CD4-positive, alpha-beta T cell (primary cell): ENCODE results near the gene SUFU. TPM values are rescaled to one million over a fixed set of nuclear protein-coding genes. Genes with fewer than 3 reads are reported as not detected.

Experiments used
- ATAC-seq: fragments of 200-7000 bp; cut with Tn5 transposase; one replicate; pipeline ENCODE4 v1.10.0; 2022; ENCODE audit warnings: mild to moderate bottlenecking; ENCODE audit not compliant: poor library complexity
- CTCF ChIA-PET: fragments of 350-600 bp; sonication (Branson Sonifier 250); formaldehyde crosslinking; loops from one replicate; lab custom pipeline; 2021; ENCODE audit warnings: antibody characterized with exemption, inconsistent platforms; lab: Charles Lee
- POLR2A ChIA-PET: fragments of 350-600 bp; sonication (Branson Sonifier 250); formaldehyde crosslinking; loops from one replicate; lab custom pipeline; 2021; ENCODE audit warnings: antibody characterized with exemption, inconsistent platforms; lab: Charles Lee
- DNase-seq, 14 experiments: peaks; one replicate each; pipeline ENCODE4 v3.0.0-alpha.2; 2013 to 2020; ENCODE audit warnings: mixed read lengths in 2 of 14
- H3K27ac ChIP-seq, 2 donors: one replicate each; pipeline versions ENCODE4 v1.5.1 to v1.7.0; 2013; ENCODE audit warnings: low read length in 2 of 2, low read depth in 1 of 2, mild to moderate bottlenecking in 1 of 2
- H3K27me3 ChIP-seq, 2 experiments: 1 replicate in 1 of 2; 2 replicates in 1 of 2; pipeline versions ENCODE4 v1.6.1 to v1.7.0; 2013; ENCODE audit warnings: low read length in 2 of 2, control low read depth in 1 of 2, mild to moderate bottlenecking in 1 of 2, moderate library complexity in 1 of 2; ENCODE audit not compliant: insufficient read depth in 2 of 2, control insufficient read depth in 1 of 2
- H3K36me3 ChIP-seq: one replicate; pipeline ENCODE4 v1.6.1; 2013; ENCODE audit warnings: low read length, control low read depth; ENCODE audit not compliant: insufficient read depth
- H3K4me1 ChIP-seq: one replicate; pipeline ENCODE4 v1.6.1; 2013; ENCODE audit warnings: low read length, control low read depth; ENCODE audit not compliant: insufficient read depth
- H3K4me3 ChIP-seq: one replicate; pipeline ENCODE4 v1.5.1; 2013; ENCODE audit warnings: mild to moderate bottlenecking, low read length, moderate library complexity
- H3K9me3 ChIP-seq, 2 experiments: 1 replicate in 1 of 2; 2 replicates in 1 of 2; pipeline versions ENCODE4 v1.6.1 to v1.7.0; 2013; ENCODE audit warnings: low read length in 2 of 2, mild to moderate bottlenecking in 2 of 2, control low read depth in 1 of 2, moderate library complexity in 1 of 2; ENCODE audit not compliant: control insufficient read depth in 1 of 2, insufficient read depth in 1 of 2
- H3K27ac Mint-ChIP-seq: one replicate; pipeline ENCODE4 v1.8.0; 2020; ENCODE audit warnings: mixed read lengths
- H3K27me3 Mint-ChIP-seq: one replicate; pipeline ENCODE4 v1.8.0; 2021; ENCODE audit warnings: mixed read lengths
- H3K36me3 Mint-ChIP-seq: one replicate; pipeline ENCODE4 v1.8.0; 2021; ENCODE audit warnings: low read depth, mixed read lengths
- H3K4me1 Mint-ChIP-seq: one replicate; pipeline ENCODE4 v1.8.0; 2021; ENCODE audit warnings: low read depth, mixed read lengths
- H3K4me3 Mint-ChIP-seq: one replicate; pipeline ENCODE4 v1.8.0; 2020; ENCODE audit warnings: mild to moderate bottlenecking, mixed read lengths
- H3K9me3 Mint-ChIP-seq: one replicate; pipeline ENCODE4 v1.8.0; 2020; ENCODE audit warnings: mixed read lengths
- intact Hi-C, 2 experiments: fragments of 100-400 bp; cut with DNase I in 1 of 2; cut with micrococcal nuclease in 1 of 2; formaldehyde crosslinking; loops; one replicate each; pipeline versions ENCODE4 v1.15.1 to v1.9.0; 2023 to 2025; cut with DNase I, micrococcal nuclease
- total RNA-seq, 174 experiments: library from RNA in 2 of 174; stranded (reverse) in 2 of 174; gene quantifications; one replicate each; pipeline ENCODE4 v1.2.3 and lab custom pipeline; 2021 to 2026
- TF ChIP-seq, protein P1 (sequence below): fragments of 200-600 bp; IDR thresholded peaks from one replicate; pipeline ENCODE4 v1.8.0; 2022; ENCODE audit warnings: antibody characterized with exemption, mild to moderate bottlenecking

The SUFU gene
- total RNA-seq, 2 experiments from 2014 or later, result 6.7 to 7.3 TPM

DNA sequence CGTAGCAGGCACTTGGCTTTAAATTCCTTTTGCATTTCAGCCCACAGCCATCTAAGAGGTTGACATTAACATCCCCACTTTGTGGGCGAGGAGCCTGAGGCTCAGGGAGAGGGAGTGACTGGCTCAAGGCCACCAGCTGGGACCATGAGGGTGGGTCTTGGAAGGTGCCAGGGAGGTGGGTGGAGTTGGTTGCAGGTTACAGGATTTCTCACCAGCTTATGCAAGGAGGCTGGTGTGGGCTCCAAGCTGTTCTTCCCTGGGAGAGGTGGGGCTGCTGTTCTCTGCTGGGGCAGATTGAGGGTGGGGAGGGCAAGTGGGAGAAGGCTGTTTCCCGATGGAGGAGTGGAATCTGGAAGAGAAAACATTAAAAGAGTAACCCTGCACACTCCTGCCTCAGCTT is 38.3 kb upstream of the SUFU start:
- H3K27ac Mint-ChIP-seq, result no peak overlapping the region
- TF ChIP-seq, protein P1, sequence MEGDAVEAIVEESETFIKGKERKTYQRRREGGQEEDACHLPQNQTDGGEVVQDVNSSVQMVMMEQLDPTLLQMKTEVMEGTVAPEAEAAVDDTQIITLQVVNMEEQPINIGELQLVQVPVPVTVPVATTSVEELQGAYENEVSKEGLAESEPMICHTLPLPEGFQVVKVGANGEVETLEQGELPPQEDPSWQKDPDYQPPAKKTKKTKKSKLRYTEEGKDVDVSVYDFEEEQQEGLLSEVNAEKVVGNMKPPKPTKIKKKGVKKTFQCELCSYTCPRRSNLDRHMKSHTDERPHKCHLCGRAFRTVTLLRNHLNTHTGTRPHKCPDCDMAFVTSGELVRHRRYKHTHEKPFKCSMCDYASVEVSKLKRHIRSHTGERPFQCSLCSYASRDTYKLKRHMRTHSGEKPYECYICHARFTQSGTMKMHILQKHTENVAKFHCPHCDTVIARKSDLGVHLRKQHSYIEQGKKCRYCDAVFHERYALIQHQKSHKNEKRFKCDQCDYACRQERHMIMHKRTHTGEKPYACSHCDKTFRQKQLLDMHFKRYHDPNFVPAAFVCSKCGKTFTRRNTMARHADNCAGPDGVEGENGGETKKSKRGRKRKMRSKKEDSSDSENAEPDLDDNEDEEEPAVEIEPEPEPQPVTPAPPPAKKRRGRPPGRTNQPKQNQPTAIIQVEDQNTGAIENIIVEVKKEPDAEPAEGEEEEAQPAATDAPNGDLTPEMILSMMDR, result no peak
- DNase-seq (no peak), ATAC-seq (no peak)
- Histone ChIP-seq H3K36me3 (peaks cover 4% of the 10 kb centered on the region), H3K27me3 (no peaks in the 10 kb centered on the region), H3K27ac (no peak overlapping the region), H3K9me3 (no peaks in the 10 kb centered on the region), H3K4me3 (no peak overlapping the region), H3K4me1 (peaks cover 24% of the 10 kb centered on the region)
- ChIA-PET CTCF (no interaction called here), POLR2A (no interaction called here)
- intact Hi-C loops, result no loop called here
- H3K27me3 Mint-ChIP-seq, result no peaks in the 10 kb centered on the region
- H3K9me3 Mint-ChIP-seq, result no peaks in the 10 kb centered on the region
- peaks cover 24% of the 10 kb centered on the region for H3K4me1 Mint-ChIP-seq
- H3K36me3 Mint-ChIP-seq, result no peaks in the 10 kb centered on the region
- no peak overlapping the region for H3K4me3 Mint-ChIP-seq

DNA sequence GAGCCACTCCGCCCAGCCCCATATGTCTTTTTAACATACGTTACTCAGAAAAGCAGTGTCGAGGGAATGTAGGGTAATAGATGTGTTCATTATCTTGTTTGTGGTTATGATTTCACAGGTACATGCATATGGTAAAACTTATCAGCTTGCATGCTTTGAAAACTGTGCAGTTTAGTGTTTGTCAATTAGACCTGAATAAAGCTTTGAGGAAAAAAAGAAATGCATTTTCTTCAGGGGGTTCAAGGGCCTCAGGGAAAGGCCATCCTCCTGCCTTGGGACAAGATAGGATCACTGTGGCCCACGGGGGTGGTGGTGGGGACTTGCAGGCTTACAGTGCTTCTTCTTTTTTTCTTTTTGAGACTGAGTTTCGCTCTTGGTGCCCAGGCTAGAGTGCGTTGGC is 36.5 kb upstream of the SUFU start:
- ATAC-seq (no peak), DNase-seq (no peak)
- no peaks in the 10 kb centered on the region for H3K27me3 Mint-ChIP-seq
- Histone ChIP-seq H3K9me3 (no peaks in the 10 kb centered on the region), H3K36me3 (peaks cover 4% of the 10 kb centered on the region), H3K27me3 (no peaks in the 10 kb centered on the region), H3K4me3 (no peak overlapping the region), H3K27ac (no peak overlapping the region), H3K4me1 (peaks cover 7% of the 10 kb centered on the region)
- H3K4me1 Mint-ChIP-seq, result peaks cover 6% of the 10 kb centered on the region
- CTCF ChIA-PET, result no interaction called here
- TF ChIP-seq, protein P1, result no peak
- no peaks in the 10 kb centered on the region for H3K36me3 Mint-ChIP-seq
- intact Hi-C loops, result no loop called here
- H3K9me3 Mint-ChIP-seq, result no peaks in the 10 kb centered on the region
- H3K4me3 Mint-ChIP-seq, result no peak overlapping the region
- no peak overlapping the region for H3K27ac Mint-ChIP-seq
- POLR2A ChIA-PET, result no interaction called here

DNA sequence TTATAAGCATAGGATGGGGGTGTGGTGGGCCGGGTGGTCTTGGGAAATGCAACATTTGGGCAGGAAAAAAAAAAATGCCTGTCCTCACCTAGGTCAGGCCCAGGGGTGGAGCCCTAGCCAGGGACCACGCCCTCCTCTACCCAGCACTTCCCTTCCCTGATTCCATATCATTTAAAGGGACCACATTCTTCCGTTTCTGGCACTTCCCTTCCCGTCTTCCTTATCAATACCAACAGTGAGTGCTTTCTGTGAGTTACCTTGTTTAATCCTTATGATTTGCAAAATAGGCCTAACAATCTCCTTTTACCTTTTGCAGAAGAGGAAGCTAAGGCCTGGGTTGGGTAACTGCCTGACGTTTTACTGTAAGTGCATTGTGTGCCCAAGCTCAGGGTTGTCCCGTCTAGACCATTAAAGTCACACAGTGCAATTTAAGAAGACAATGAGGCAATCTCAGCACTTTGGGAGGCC is 35.8 kb upstream of the SUFU start:
- H3K4me3 Mint-ChIP-seq, result no peak overlapping the region
- no peak overlapping the region for H3K27ac Mint-ChIP-seq
- Histone ChIP-seq H3K4me1 (peaks cover 7% of the 10 kb centered on the region), H3K4me3 (no peak overlapping the region), H3K27me3 (no peaks in the 10 kb centered on the region), H3K36me3 (peaks cover 4% of the 10 kb centered on the region), H3K27ac (no peak overlapping the region), H3K9me3 (no peaks in the 10 kb centered on the region)
- TF ChIP-seq, protein P1, result no peak
- no peaks in the 10 kb centered on the region for H3K27me3 Mint-ChIP-seq
- intact Hi-C loops, result no loop called here
- no peaks in the 10 kb centered on the region for H3K36me3 Mint-ChIP-seq
- no peaks in the 10 kb centered on the region for H3K9me3 Mint-ChIP-seq
- peaks cover under 1% of the 10 kb centered on the region for H3K4me1 Mint-ChIP-seq
- POLR2A ChIA-PET, result no interaction called here
- ATAC-seq, result no peak
- CTCF ChIA-PET, result no interaction called here
- DNase-seq, result peak in 2 of 14 experiments; percentile 14 to 28
